ENCODE data around the gene STAB1.

GRCh38 chr3:52535411-52536111 lies 40.4 kb downstream of the STAB1 start:
- TF ChIP-seq POLR2A (IDR thresholded peaks at IDR 0.05), result no peak
- TF ChIP-seq, protein P1, sequence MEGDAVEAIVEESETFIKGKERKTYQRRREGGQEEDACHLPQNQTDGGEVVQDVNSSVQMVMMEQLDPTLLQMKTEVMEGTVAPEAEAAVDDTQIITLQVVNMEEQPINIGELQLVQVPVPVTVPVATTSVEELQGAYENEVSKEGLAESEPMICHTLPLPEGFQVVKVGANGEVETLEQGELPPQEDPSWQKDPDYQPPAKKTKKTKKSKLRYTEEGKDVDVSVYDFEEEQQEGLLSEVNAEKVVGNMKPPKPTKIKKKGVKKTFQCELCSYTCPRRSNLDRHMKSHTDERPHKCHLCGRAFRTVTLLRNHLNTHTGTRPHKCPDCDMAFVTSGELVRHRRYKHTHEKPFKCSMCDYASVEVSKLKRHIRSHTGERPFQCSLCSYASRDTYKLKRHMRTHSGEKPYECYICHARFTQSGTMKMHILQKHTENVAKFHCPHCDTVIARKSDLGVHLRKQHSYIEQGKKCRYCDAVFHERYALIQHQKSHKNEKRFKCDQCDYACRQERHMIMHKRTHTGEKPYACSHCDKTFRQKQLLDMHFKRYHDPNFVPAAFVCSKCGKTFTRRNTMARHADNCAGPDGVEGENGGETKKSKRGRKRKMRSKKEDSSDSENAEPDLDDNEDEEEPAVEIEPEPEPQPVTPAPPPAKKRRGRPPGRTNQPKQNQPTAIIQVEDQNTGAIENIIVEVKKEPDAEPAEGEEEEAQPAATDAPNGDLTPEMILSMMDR (IDR thresholded peaks at IDR 0.05), result no peak
